Breast epithelium (tissue), 3 donors: ENCODE data around the gene KCNK10.

Source experiments
- POLR2A ChIP-seq: fragments of 450-650 bp; IDR thresholded peaks from one replicate; pipeline ENCODE4 v1.6.1; 2016; ENCODE audit warnings: antibody characterized with exemption, mild to moderate bottlenecking, moderate library complexity
- TF ChIP-seq, protein P1 (sequence below), 3 donors: fragments of 450-650 bp; IDR thresholded peaks; one replicate each; pipeline ENCODE4 v1.5.1; 2016 to 2017; ENCODE audit warnings: antibody characterized with exemption in 3 of 3, mild to moderate bottlenecking in 3 of 3, moderate library complexity in 3 of 3

DNA sequence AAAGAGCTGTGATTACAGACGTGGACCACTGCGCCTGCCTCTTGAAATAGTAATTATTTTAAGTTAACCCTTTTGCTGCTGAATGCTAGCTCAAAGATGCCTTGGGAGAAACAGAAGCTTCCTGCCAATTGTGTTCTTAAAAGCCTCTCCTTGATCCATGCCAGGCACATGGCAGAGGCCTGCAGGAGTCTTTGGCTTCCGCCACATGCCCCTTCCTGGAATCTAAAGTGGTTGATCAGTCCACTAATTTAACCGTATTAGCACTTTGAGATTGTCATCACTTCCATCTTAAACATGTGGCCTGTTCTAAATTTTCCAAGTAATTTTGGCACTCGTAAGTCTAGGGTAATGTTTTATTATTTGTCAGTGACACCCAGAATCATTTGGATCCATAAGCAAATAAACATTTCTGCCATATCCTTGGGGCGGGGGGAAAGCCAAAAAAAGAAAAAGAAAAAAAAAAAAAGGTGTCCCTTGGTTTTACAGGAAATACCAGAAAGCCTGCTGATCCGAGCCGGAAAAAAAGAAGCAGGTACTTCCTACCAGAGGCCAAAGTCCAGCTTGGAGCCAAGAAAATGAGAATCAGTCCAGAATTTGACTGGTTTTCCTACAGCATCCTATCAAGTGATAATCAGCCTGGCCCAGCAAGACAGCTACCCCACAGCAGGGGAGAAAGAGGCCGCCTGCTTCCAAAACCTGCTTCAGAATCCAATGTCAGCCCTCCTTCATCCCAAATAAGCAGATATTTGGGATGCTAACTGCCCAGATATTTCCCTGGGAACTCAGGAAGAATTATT, 104.8 kb downstream of the KCNK10 start:
- TF ChIP-seq, protein P1, sequence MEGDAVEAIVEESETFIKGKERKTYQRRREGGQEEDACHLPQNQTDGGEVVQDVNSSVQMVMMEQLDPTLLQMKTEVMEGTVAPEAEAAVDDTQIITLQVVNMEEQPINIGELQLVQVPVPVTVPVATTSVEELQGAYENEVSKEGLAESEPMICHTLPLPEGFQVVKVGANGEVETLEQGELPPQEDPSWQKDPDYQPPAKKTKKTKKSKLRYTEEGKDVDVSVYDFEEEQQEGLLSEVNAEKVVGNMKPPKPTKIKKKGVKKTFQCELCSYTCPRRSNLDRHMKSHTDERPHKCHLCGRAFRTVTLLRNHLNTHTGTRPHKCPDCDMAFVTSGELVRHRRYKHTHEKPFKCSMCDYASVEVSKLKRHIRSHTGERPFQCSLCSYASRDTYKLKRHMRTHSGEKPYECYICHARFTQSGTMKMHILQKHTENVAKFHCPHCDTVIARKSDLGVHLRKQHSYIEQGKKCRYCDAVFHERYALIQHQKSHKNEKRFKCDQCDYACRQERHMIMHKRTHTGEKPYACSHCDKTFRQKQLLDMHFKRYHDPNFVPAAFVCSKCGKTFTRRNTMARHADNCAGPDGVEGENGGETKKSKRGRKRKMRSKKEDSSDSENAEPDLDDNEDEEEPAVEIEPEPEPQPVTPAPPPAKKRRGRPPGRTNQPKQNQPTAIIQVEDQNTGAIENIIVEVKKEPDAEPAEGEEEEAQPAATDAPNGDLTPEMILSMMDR (IDR thresholded peaks at IDR 0.05), result no peak
- TF ChIP-seq POLR2A, result no peak
